Measurements from ENCODE around the gene PACRG.

DNA sequence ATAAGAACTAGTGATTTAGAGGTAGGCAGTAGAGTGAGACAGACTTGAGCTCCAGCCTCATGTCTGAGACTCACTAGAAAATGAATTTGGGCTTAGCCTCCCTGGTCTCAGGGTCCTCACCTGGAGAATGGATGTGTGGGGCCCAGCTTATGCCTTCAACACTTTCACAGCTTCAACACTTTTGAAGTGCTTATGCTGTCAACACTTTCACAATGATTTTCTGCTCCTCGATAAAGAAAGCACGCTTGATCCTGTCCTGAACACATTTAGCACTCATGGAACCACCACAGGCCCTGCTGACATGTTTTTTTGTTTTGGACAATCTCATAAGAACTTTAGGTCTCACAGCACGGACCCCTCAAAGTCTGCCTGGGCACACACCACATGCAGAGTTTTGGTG is 229.3 kb downstream of the PACRG start:
- TF ChIP-seq, protein P1, sequence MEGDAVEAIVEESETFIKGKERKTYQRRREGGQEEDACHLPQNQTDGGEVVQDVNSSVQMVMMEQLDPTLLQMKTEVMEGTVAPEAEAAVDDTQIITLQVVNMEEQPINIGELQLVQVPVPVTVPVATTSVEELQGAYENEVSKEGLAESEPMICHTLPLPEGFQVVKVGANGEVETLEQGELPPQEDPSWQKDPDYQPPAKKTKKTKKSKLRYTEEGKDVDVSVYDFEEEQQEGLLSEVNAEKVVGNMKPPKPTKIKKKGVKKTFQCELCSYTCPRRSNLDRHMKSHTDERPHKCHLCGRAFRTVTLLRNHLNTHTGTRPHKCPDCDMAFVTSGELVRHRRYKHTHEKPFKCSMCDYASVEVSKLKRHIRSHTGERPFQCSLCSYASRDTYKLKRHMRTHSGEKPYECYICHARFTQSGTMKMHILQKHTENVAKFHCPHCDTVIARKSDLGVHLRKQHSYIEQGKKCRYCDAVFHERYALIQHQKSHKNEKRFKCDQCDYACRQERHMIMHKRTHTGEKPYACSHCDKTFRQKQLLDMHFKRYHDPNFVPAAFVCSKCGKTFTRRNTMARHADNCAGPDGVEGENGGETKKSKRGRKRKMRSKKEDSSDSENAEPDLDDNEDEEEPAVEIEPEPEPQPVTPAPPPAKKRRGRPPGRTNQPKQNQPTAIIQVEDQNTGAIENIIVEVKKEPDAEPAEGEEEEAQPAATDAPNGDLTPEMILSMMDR (conservative IDR thresholded peaks at IDR 0.05; ENCODE audit: low read depth, low read length): no peak
- no peak for TF ChIP-seq BHLHE40 (IDR thresholded peaks at IDR 0.05; ENCODE audit: low read depth, low read length)
- TF ChIP-seq, protein P2, sequence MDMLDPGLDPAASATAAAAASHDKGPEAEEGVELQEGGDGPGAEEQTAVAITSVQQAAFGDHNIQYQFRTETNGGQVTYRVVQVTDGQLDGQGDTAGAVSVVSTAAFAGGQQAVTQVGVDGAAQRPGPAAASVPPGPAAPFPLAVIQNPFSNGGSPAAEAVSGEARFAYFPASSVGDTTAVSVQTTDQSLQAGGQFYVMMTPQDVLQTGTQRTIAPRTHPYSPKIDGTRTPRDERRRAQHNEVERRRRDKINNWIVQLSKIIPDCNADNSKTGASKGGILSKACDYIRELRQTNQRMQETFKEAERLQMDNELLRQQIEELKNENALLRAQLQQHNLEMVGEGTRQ (IDR thresholded peaks at IDR 0.05; ENCODE audit: low read depth, low read length): no peak
- TF ChIP-seq POLR2A (IDR thresholded peaks at IDR 0.05; ENCODE audit: low read depth, low read length): no peak
- TF ChIP-seq SMC3 (IDR thresholded peaks at IDR 0.05; ENCODE audit: low read depth, low read length): no peak
- no peak for TF ChIP-seq RAD21 (IDR thresholded peaks at IDR 0.05; ENCODE audit: low read length)
- TF ChIP-seq CEBPB (IDR thresholded peaks at IDR 0.05; ENCODE audit: low read depth, low read length): no peak
- no peak for TF ChIP-seq MXI1 (IDR thresholded peaks at IDR 0.05; ENCODE audit: borderline replicate concordance, low read depth, low read length)
- TF ChIP-seq, protein P3, sequence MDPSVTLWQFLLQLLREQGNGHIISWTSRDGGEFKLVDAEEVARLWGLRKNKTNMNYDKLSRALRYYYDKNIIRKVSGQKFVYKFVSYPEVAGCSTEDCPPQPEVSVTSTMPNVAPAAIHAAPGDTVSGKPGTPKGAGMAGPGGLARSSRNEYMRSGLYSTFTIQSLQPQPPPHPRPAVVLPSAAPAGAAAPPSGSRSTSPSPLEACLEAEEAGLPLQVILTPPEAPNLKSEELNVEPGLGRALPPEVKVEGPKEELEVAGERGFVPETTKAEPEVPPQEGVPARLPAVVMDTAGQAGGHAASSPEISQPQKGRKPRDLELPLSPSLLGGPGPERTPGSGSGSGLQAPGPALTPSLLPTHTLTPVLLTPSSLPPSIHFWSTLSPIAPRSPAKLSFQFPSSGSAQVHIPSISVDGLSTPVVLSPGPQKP (IDR thresholded peaks at IDR 0.05; ENCODE audit: borderline replicate concordance, low read depth, low read length): no peak
